ENCODE results near the gene AIPL1. TPM values are rescaled to one million over a fixed set of nuclear protein-coding genes. Genes with fewer than 3 reads are reported as not detected.

Gene AIPL1
- total and polyA plus RNA-seq, 2 experiments from 2014 or later: 0.17 to 0.24 TPM

- Mint-ChIP-seq H3K27ac (no peak overlapping the region), H3K4me1 (peaks cover 6% of the 10 kb centered on the region; the same call in 2 of the 3 replicates), H3K36me3 (ENCODE audit: low read depth) (no peaks in the 10 kb centered on the region), H3K27me3 (ENCODE audit: insufficient read depth, low read depth, poor library complexity) (peaks cover 4% of the 10 kb centered on the region), H3K4me3 (no peak overlapping the region), H3K9me3 (no peaks in the 10 kb centered on the region; the same call in 2 of the 3 replicates)
- no peak overlapping the region for H3K4me3 ChIP-seq
- no peaks in the 10 kb centered on the region; the same call in 1 of the 2 replicates for H3K4me1 ChIP-seq (ENCODE audit: insufficient read depth)
- no peak for DNase-seq (ENCODE audit: low spot score)
- H3K4me2 ChIP-seq: no peak overlapping the region
- H2AFZ ChIP-seq: no peak overlapping the region
- H4K20me1 ChIP-seq (replicated peaks; ENCODE audit: insufficient read depth): no peaks in the 10 kb centered on the region
- TF ChIP-seq, protein P1, sequence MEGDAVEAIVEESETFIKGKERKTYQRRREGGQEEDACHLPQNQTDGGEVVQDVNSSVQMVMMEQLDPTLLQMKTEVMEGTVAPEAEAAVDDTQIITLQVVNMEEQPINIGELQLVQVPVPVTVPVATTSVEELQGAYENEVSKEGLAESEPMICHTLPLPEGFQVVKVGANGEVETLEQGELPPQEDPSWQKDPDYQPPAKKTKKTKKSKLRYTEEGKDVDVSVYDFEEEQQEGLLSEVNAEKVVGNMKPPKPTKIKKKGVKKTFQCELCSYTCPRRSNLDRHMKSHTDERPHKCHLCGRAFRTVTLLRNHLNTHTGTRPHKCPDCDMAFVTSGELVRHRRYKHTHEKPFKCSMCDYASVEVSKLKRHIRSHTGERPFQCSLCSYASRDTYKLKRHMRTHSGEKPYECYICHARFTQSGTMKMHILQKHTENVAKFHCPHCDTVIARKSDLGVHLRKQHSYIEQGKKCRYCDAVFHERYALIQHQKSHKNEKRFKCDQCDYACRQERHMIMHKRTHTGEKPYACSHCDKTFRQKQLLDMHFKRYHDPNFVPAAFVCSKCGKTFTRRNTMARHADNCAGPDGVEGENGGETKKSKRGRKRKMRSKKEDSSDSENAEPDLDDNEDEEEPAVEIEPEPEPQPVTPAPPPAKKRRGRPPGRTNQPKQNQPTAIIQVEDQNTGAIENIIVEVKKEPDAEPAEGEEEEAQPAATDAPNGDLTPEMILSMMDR (conservative IDR thresholded peaks at IDR 0.05; ENCODE audit: low read depth in 2 of 2): no peak
- TF ChIP-seq CREB1 (CRISPR knock-in tag; IDR thresholded peaks at IDR 0.05; ENCODE audit: low read depth) (no peak), ZNF462 (CRISPR knock-in tag; IDR thresholded peaks at IDR 0.05) (no peak), EZH2phosphoT487 (IDR thresholded peaks at IDR 0.05; ENCODE audit: unreplicated experiment) (no peak), EZH2 (IDR thresholded peaks at IDR 0.05; ENCODE audit: low read depth, unreplicated experiment) (no peak), STAT1 (IDR thresholded peaks at IDR 0.05; ENCODE audit: unreplicated experiment) (no peak), JUNB (IDR thresholded peaks at IDR 0.05; ENCODE audit: unreplicated experiment) (no peak), ZNF114 (CRISPR knock-in tag; IDR thresholded peaks at IDR 0.05) (no peak), ZNF331 (CRISPR knock-in tag; IDR thresholded peaks at IDR 0.05; ENCODE audit: low read depth) (no peak), NANOG (IDR thresholded peaks at IDR 0.05; ENCODE audit: borderline replicate concordance) (no peak), POLR2AphosphoS5 (IDR thresholded peaks at IDR 0.05; ENCODE audit: low read depth) (no peak)
- TF ChIP-seq, protein P2, sequence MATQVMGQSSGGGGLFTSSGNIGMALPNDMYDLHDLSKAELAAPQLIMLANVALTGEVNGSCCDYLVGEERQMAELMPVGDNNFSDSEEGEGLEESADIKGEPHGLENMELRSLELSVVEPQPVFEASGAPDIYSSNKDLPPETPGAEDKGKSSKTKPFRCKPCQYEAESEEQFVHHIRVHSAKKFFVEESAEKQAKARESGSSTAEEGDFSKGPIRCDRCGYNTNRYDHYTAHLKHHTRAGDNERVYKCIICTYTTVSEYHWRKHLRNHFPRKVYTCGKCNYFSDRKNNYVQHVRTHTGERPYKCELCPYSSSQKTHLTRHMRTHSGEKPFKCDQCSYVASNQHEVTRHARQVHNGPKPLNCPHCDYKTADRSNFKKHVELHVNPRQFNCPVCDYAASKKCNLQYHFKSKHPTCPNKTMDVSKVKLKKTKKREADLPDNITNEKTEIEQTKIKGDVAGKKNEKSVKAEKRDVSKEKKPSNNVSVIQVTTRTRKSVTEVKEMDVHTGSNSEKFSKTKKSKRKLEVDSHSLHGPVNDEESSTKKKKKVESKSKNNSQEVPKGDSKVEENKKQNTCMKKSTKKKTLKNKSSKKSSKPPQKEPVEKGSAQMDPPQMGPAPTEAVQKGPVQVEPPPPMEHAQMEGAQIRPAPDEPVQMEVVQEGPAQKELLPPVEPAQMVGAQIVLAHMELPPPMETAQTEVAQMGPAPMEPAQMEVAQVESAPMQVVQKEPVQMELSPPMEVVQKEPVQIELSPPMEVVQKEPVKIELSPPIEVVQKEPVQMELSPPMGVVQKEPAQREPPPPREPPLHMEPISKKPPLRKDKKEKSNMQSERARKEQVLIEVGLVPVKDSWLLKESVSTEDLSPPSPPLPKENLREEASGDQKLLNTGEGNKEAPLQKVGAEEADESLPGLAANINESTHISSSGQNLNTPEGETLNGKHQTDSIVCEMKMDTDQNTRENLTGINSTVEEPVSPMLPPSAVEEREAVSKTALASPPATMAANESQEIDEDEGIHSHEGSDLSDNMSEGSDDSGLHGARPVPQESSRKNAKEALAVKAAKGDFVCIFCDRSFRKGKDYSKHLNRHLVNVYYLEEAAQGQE (IDR thresholded peaks at IDR 0.05; ENCODE audit: unreplicated experiment): no peak
- TF ChIP-seq, protein P3, sequence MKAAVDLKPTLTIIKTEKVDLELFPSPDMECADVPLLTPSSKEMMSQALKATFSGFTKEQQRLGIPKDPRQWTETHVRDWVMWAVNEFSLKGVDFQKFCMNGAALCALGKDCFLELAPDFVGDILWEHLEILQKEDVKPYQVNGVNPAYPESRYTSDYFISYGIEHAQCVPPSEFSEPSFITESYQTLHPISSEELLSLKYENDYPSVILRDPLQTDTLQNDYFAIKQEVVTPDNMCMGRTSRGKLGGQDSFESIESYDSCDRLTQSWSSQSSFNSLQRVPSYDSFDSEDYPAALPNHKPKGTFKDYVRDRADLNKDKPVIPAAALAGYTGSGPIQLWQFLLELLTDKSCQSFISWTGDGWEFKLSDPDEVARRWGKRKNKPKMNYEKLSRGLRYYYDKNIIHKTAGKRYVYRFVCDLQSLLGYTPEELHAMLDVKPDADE (IDR thresholded peaks at IDR 0.05): no peak
- no peaks in the 10 kb centered on the region for H3F3A ChIP-seq (replicated peaks; ENCODE audit: low read depth)
- no peaks in the 10 kb centered on the region for H3K9me2 ChIP-seq (ENCODE audit: insufficient read depth)
- no peak for ATAC-seq
- H3K36me3 ChIP-seq (ENCODE audit: insufficient read depth): no peaks in the 10 kb centered on the region
- no peak overlapping the region for H3K27ac ChIP-seq (ENCODE audit: low read depth)
- H3K27me3 ChIP-seq (ENCODE audit: insufficient read depth): no peaks in the 10 kb centered on the region
- H3K79me2 ChIP-seq (replicated peaks; ENCODE audit: insufficient read depth): no peaks in the 10 kb centered on the region
These were observed 46.5 kb downstream of the AIPL1 start for GRCh38 chr17:6388416-6388815.
